Femur (tissue), 1 donor: ENCODE data around the gene RPS16.

Source experiments
- DNase-seq: peaks from one replicate; pipeline ENCODE4 v3.0.0-alpha.2; 2017

Gene RPS16

GRCh38 chr19:39405958-39406655 is 29.6 kb downstream of the RPS16 start:
- no peak for DNase-seq

GRCh38 chr19:39405261-39405957 is 30.3 kb downstream of the RPS16 start:
- peak; percentile 20 for DNase-seq

DNA sequence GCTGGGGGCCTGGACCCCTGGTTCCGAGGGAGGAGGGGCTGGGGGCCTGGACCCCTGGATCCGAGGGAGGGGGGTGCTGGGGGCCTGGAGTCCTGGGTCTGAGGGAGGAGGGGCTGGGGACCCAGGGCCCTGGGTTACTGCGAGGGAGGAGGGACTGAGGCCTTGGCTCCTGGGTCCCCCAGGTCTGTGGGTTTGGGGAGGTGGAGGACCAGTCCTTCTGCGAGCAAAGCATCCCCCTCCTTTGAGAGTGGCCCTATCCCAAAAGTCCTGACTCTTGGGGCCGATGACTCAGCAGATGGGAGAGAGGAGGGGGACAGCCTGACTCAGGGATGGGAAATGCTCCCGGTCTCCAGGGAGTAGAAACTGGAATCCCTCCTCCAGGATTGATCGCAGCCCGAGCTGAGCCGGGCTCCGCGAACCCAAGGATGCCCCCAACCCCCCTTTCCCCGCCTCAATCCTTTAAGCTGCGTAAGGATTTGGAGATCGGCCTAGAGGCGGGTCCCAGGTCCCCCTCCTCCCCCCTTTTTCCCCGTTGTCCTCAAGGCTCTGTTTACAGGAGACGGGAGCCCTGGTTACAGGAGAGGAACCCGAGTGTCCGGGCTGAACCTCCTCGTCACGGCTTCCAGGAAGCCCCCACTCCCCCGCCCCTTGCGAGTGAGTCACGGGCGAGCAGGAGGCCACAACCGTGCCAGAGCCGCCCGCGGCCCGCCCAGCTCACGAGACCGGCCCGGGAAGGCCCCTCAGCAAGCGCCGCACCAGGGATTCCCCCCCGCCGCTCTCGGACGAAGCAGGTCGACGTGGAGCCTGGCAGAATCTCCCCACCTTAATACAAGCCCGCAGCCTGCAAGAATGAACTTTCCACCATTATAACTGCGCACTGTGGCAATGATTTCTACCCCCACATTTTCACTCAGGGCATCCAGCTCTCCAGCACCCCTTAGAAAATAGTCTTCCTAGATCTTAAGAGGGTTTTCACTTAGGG is 32.1 kb downstream of the RPS16 start:
- peak; percentile 98 for DNase-seq

GRCh38 chr19:39402346-39403300 is 33.1 kb downstream of the RPS16 start:
- peak; percentile 96 for DNase-seq

DNA sequence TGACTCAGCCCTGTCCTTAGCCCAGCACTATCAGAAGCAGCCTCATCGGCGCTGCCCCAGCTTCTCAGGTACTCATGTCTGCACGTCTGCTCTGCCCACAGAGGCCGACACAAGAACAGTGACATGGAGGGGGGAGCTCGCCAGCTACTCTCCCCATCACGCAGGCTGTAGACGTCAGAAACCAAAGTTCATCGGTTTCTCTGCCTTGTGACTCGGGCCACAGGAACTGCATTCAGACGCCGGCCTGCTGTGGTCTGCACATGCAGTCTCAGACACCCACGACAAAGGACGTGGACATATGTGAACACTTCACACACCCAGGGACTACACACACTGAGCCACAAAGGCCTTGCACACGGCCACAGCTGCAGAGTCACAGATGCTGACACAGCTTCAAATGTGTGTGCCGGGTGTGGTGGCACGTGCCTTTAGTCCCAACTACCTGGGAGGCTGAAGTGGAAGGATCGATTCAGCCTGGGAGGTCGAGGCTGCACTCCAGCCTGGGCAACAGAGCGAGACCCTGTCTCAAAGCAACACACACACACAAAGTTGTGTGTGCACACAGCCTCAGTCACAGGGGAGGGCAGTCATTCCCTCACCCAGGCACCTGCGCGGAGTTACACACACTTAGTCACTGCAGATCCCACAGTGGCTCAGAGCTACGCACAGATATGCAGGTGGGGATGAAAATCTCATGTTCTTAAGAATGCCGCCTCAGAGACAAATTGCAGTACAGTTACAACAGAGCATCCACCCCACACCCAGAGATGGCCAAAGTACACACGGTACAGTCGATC is 34.0 kb downstream of the RPS16 start:
- DNase-seq, result peak; percentile 58

GRCh38 chr19:39401070-39401548 is 34.6 kb downstream of the RPS16 start:
- DNase-seq, result no peak

DNA sequence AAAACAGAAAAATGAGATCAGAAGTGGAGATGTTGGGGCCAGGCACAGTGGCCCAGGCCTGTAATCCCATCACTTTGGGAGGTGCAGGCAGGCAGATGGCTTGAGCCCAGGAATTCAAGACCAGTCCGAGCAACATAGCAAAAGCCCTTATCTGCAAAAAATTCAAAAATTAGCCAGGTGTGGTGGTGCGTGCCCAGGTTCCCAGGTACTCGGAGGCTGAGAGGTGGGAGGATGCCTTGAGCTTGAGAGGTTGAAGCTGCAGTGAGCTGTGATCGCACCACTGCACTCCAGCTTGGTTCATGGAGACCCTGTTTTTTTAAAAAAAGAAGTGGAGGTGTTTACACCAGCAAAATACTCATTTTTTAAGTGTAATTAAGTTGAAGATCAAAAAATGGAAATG is 35.7 kb downstream of the RPS16 start:
- no peak for DNase-seq

GRCh38 chr19:39399668-39400050 is 36.1 kb downstream of the RPS16 start:
- DNase-seq, result no peak

- DNase-seq, result peak; percentile 70
Observed at GRCh38 chr19:39398297-39398864, 37.4 kb downstream of the RPS16 start.

DNA sequence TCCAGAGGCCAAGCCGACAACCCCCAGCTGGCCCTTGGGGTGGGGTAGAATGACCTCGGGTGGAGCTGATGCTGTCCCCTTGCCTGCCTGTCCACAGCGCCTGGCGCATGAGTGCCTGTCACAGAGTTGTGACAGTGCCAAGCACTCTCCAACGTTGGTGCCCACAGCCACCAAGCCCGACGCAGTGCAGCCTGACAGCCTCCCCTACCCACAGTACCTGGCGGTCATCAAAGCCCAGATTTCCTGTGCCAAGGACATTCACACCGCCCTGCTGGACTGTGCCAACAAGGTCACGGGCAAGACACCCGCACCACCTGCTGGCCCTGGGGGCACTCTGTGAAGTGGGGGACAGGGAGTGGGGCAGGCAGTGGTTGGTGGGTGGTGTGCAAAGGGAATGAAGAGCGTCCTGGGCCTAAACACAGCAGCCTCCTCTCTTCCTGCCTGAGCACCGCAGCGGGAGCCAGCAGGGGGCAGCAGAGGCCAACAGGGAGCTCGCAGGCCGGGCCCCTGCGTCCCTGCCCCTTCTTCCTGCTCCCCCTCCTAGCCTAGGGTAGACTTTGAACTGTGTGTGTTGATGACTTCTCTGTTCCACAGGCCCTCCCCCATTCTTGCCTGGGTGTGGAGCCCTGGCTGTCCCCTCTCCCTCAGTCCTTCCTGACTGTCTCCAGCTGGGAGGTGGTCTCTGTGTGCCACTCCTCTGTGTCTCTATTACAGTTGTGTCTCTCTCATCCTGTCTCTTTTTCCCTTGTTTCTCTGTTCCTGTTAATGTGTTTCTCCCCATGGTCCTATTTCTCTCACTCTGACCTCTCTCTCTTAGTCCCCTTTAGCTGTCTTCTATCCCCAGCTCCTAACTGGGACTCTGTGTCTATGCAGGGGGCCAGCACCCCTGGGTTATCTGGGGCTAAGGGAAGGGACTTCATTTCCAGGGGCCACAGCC is 38.1 kb downstream of the RPS16 start:
- DNase-seq, result peak; percentile 92

- peak; percentile 99 for DNase-seq
Observed at GRCh38 chr19:39390751-39391437, 44.9 kb downstream of the RPS16 start, which contains the start of the genes MED29 and PAF1. MED29 (plus strand) TSS chr19:39391378; CDS start chr19:39391423, 45 bp downstream. PAF1 (minus strand) TSS chr19:39391106; CDS start chr19:39390864, 242 bp downstream.

DNA sequence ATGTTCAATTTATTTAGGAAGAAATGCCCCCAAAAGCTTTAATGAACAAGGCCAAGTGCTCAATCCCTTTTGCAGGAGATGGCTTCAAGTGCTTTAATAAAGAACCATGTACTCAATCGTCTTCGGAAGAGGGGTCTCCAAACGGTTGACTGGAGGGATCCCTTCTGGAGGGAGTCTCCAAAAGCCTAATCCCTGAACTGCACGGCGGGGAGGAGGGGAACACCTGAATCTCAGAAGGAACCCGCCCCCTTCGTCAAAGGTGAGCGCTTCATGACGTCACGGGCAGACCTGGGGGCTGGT is 45.3 kb downstream of the RPS16 start:
- DNase-seq, result no peak

- DNase-seq, result no peak
Observed at GRCh38 chr19:39389631-39390414, 45.9 kb downstream of the RPS16 start.

DNA sequence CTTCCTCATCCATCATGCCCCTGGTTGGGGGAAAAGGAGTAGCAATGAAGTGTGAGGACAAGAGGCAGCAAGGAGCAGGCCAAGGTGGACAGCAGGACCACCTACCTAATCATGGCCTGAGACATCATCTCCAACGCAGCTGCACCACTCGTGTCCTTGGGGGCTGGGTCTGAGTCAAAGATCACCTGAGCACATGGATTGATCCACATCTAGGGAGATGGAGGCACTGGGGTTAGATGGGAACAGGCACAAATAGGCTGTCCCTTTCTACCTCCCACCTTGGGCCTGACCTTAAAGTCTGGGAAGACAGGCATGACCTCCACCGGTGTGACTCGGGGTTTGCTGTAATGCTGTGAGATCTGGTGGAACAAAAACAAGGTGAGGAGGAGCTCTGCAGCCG is 47.1 kb downstream of the RPS16 start:
- DNase-seq, result no peak

GRCh38 chr19:39386557-39386956 is 49.2 kb downstream of the RPS16 start:
- no peak for DNase-seq

DNA sequence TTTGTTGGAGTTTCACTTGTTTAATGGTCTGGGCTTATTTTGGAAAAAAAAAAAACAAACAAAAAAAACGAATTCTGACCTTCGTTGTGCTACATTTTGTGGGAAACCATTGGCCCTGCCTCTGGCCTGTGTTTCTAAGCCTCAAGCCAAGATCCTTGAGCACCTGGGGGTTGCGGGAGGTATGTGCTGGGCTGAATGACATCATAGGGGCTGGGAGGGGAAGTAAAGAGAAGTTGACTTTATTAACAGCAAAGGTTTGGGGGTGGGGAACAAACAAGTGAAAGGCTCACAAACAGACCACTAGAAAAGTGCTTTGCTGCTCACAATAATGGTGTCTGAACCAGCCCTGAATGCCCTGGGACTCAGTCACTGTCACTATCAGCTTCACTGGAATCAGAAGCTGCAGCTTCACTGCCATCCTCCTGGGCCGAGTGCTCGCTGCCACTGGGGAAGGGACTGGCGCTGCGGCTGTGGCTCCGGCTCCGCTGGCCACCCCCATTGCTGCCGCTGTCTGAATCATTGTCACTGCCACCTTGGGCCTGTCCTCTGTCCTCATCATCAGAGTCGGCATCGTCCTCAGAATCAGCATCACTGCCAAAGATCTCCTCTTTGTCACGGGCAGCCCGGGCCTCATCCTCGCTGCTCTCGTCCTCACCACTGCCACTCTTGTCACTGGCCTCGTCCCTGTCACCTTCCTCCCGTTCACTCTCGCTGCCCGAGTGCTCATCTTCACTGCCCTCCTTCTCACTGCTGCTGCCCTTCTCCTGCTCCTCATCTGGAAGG is 49.9 kb downstream of the RPS16 start:
- DNase-seq, result no peak
